H9 (cell line): ENCODE results near the gene FOXK1. TPM values are rescaled to one million over a fixed set of nuclear protein-coding genes. Genes with fewer than 3 reads are reported as not detected.
A peak's percentile ranks its signal among the peaks of the same experiment; 100 is the strongest.

Experiments used
- DNase-seq: peaks from one replicate; pipeline ENCODE4 v3.0.0-alpha.2; 2017
- H2AFZ ChIP-seq: one replicate; pipeline ENCODE4 v1.6.1; 2013; ENCODE audit warnings: mild to moderate bottlenecking, low read length, control low read depth, moderate library complexity
- H2AK5ac ChIP-seq: 2 replicates; pipeline ENCODE4 v1.6.1; 2013; ENCODE audit warnings: low read length, control low read depth, mixed read lengths; ENCODE audit not compliant: insufficient read length
- H2BK120ac ChIP-seq: one replicate; pipeline ENCODE4 v1.6.1; 2013; ENCODE audit warnings: low read depth, mild to moderate bottlenecking, low read length, control low read depth, inconsistent platforms; ENCODE audit not compliant: poor library complexity, severe bottlenecking
- H2BK12ac ChIP-seq: 2 replicates; pipeline ENCODE4 v1.6.1; 2013; ENCODE audit warnings: low read length, control low read depth, mixed read lengths, low read depth; ENCODE audit not compliant: insufficient read length
- H2BK15ac ChIP-seq: 2 replicates; pipeline ENCODE4 v1.6.1; 2013; ENCODE audit warnings: low read depth, low read length, control low read depth
- H2BK20ac ChIP-seq: one replicate; pipeline ENCODE4 v1.6.1; 2013; ENCODE audit warnings: low read depth, mild to moderate bottlenecking, low read length, control low read depth, inconsistent platforms; ENCODE audit not compliant: poor library complexity, severe bottlenecking
- H2BK5ac ChIP-seq: 2 replicates; pipeline ENCODE4 v1.6.1; 2013; ENCODE audit warnings: low read length, control low read depth, mixed read lengths; ENCODE audit not compliant: insufficient read length
- H3K14ac ChIP-seq: 2 replicates; pipeline ENCODE4 v1.6.1; 2013; ENCODE audit warnings: low read length, control low read depth; ENCODE audit not compliant: insufficient read depth
- H3K18ac ChIP-seq: 2 replicates; pipeline ENCODE4 v1.6.1; 2013; ENCODE audit warnings: low read depth, mild to moderate bottlenecking, mixed read lengths, low read length, control low read depth; ENCODE audit not compliant: insufficient read length
- H3K23ac ChIP-seq: 2 replicates; pipeline ENCODE4 v1.6.1; 2013; ENCODE audit warnings: low read length, control low read depth, mixed read lengths, low read depth; ENCODE audit not compliant: insufficient read length
- H3K23me2 ChIP-seq: 2 replicates; pipeline ENCODE4 v1.6.1; 2013; ENCODE audit warnings: low read depth, mild to moderate bottlenecking, mixed read lengths, low read length, control low read depth; ENCODE audit not compliant: insufficient read length, poor library complexity, severe bottlenecking
- H3K27ac ChIP-seq: 2 replicates; pipeline ENCODE4 v1.5.1; 2013; ENCODE audit warnings: low read length, control low read depth, mixed read lengths, low read depth; ENCODE audit not compliant: insufficient read length
- H3K27me3 ChIP-seq: 2 replicates; pipeline ENCODE4 v1.6.1; 2013; ENCODE audit warnings: low read length, control low read depth, inconsistent platforms; ENCODE audit not compliant: insufficient read depth
- H3K4ac ChIP-seq: 2 replicates; pipeline ENCODE4 v1.6.1; 2013; ENCODE audit warnings: low read depth, mild to moderate bottlenecking, control low read depth, inconsistent platforms, low read length, moderate library complexity
- H3K4me1 ChIP-seq: 2 replicates; pipeline ENCODE4 v1.6.1; 2013; ENCODE audit warnings: low read length, control low read depth, inconsistent platforms; ENCODE audit not compliant: insufficient read depth
- H3K4me2 ChIP-seq: 2 replicates; pipeline ENCODE4 v1.6.1; 2013; ENCODE audit warnings: low read length, control low read depth, mixed read lengths; ENCODE audit not compliant: insufficient read length, insufficient read depth
- H3K56ac ChIP-seq: 2 replicates; pipeline ENCODE4 v1.6.1; 2013; ENCODE audit warnings: low read depth, mild to moderate bottlenecking, mixed read lengths, low read length, control low read depth; ENCODE audit not compliant: insufficient read length
- H3K79me1 ChIP-seq: 2 replicates; pipeline ENCODE4 v1.6.1; 2013; ENCODE audit warnings: low read depth, mild to moderate bottlenecking, moderate library complexity, low read length, control low read depth, inconsistent platforms; ENCODE audit not compliant: insufficient read depth, poor library complexity, severe bottlenecking
- H3K79me2 ChIP-seq: 2 replicates; pipeline ENCODE4 v1.6.1; 2013; ENCODE audit warnings: low read length, control low read depth, inconsistent platforms; ENCODE audit not compliant: insufficient read depth
- H3K9ac ChIP-seq: 2 replicates; pipeline ENCODE4 v1.6.1; 2013; ENCODE audit warnings: low read length, control low read depth, mixed read lengths; ENCODE audit not compliant: insufficient read length; ENCODE audit errors: extremely low read depth
- H3K9me3 ChIP-seq: one replicate; pipeline ENCODE4 v1.6.1; 2013; ENCODE audit warnings: low read depth, low read length, inconsistent platforms; ENCODE audit not compliant: control insufficient read depth
- H3T11ph ChIP-seq: one replicate; pipeline ENCODE4 v1.6.1; 2013; ENCODE audit warnings: mild to moderate bottlenecking, low read length, control low read depth, inconsistent platforms
- H4K20me1 ChIP-seq: one replicate; pipeline ENCODE4 v1.6.1; 2013; ENCODE audit not compliant: control insufficient read depth, insufficient read length, insufficient read depth
- H4K5ac ChIP-seq: 2 replicates; pipeline ENCODE4 v1.6.1; 2013; ENCODE audit warnings: low read depth, mild to moderate bottlenecking, mixed read lengths, low read length, control low read depth; ENCODE audit not compliant: insufficient read length
- H4K8ac ChIP-seq: replicated peaks from 2 replicates; pipeline ENCODE4 v1.6.1; 2013; ENCODE audit warnings: low read length, control low read depth, mixed read lengths, low read depth; ENCODE audit not compliant: insufficient read length
- H4K91ac ChIP-seq: 2 replicates; pipeline ENCODE4 v1.6.1; 2013; ENCODE audit warnings: low read depth, mild to moderate bottlenecking, moderate library complexity, mixed read lengths, low read length, control low read depth; ENCODE audit not compliant: insufficient read length
- H3K27ac Mint-ChIP-seq, 3 experiments: 2 replicates in 2 of 3; 3 replicates in 1 of 3; pipeline ENCODE4 v1.8.0; 2020 to 2021; ENCODE audit warnings: mixed read lengths in 3 of 3, mild to moderate bottlenecking in 1 of 3, moderate library complexity in 1 of 3
- H3K27me3 Mint-ChIP-seq: 2 replicates; pipeline ENCODE4 v1.8.0; 2021; ENCODE audit warnings: low read depth, mild to moderate bottlenecking, moderate library complexity, mixed read lengths
- H3K36me3 Mint-ChIP-seq, 3 experiments: 2 replicates in 2 of 3; 3 replicates in 1 of 3; pipeline ENCODE4 v1.8.0; 2020 to 2021; ENCODE audit warnings: low read depth in 3 of 3, mixed read lengths in 3 of 3; ENCODE audit not compliant: insufficient read depth in 1 of 3
- H3K4me1 Mint-ChIP-seq, 2 experiments: 2 replicates each; pipeline ENCODE4 v1.8.0; 2020; ENCODE audit warnings: mixed read lengths in 2 of 2
- H3K4me3 Mint-ChIP-seq, 2 experiments: 2 replicates in 1 of 2; 3 replicates in 1 of 2; pipeline ENCODE4 v1.8.0; 2020 to 2021; ENCODE audit warnings: mild to moderate bottlenecking in 2 of 2, mixed read lengths in 2 of 2, moderate library complexity in 1 of 2
- H3K9me3 Mint-ChIP-seq, 2 experiments: 2 replicates in 1 of 2; 3 replicates in 1 of 2; pipeline ENCODE4 v1.8.0; 2020; ENCODE audit warnings: mild to moderate bottlenecking in 2 of 2, mixed read lengths in 2 of 2, moderate library complexity in 1 of 2
- WGBS: extraction: QIAGEN DNeasy Blood & Tissue Kit; methylation state at CpG from one replicate; pipeline ENCODE4 v1.1.7; 2013; ENCODE audit warnings: missing lambda C conversion rate, low lambda C conversion rate, mixed read lengths; ENCODE audit not compliant: insufficient read length; ENCODE audit errors: extremely low coverage; 5-methylcytosine and 5-hydroxymethylcytosine counted together
- total RNA-seq: library from RNA; stranded (reverse); gene quantifications from 2 replicates; pipeline ENCODE4 v1.2.1, GENCODE V29; 2021
- TF ChIP-seq, protein P1 (sequence below): fragments of 200-600 bp; sonication (generic); conservative IDR thresholded peaks from 3 replicates; pipeline ENCODE4 v1.8.0; 2021; ENCODE audit warnings: antibody characterized with exemption, mild to moderate bottlenecking

FOXK1 gene
- total RNA-seq, 1 experiment from 2014 or later: 14.4 TPM

- H4K5ac ChIP-seq: no peak overlapping the region
- no peak overlapping the region for H2AFZ ChIP-seq
- H3K79me2 ChIP-seq: peaks cover 5% of the 10 kb centered on the region; the same call in 1 of the 2 replicates
- H3T11ph ChIP-seq: no peak overlapping the region
- H3K79me1 ChIP-seq: peaks cover 9% of the 10 kb centered on the region
- H3K56ac ChIP-seq: no peak overlapping the region
- Mint-ChIP-seq H3K36me3 (peaks cover 0 to 3% (median 0%) of the 10 kb centered on the region in 3 experiments; a peak in 1 of 7 replicates), H3K27ac (peak overlapping the region in 1 of 3 experiments; percentile 80; a peak in 1 of 7 replicates), H3K4me3 (no peak overlapping the region), H3K9me3 (no peaks in the 10 kb centered on the region), H3K4me1 (no peaks in the 10 kb centered on the region), H3K27me3 (peaks cover 4% of the 10 kb centered on the region; the same call in 1 of the 2 replicates)
- no peak overlapping the region for H4K8ac ChIP-seq
- DNase-seq: no peak
- H3K4me2 ChIP-seq: no peak overlapping the region
- no peak overlapping the region for H2BK5ac ChIP-seq
- no peak overlapping the region for H3K23ac ChIP-seq
- no peak overlapping the region for H3K9ac ChIP-seq
- no peak overlapping the region for H3K18ac ChIP-seq
- no peak overlapping the region for H2AK5ac ChIP-seq
- TF ChIP-seq, protein P1, sequence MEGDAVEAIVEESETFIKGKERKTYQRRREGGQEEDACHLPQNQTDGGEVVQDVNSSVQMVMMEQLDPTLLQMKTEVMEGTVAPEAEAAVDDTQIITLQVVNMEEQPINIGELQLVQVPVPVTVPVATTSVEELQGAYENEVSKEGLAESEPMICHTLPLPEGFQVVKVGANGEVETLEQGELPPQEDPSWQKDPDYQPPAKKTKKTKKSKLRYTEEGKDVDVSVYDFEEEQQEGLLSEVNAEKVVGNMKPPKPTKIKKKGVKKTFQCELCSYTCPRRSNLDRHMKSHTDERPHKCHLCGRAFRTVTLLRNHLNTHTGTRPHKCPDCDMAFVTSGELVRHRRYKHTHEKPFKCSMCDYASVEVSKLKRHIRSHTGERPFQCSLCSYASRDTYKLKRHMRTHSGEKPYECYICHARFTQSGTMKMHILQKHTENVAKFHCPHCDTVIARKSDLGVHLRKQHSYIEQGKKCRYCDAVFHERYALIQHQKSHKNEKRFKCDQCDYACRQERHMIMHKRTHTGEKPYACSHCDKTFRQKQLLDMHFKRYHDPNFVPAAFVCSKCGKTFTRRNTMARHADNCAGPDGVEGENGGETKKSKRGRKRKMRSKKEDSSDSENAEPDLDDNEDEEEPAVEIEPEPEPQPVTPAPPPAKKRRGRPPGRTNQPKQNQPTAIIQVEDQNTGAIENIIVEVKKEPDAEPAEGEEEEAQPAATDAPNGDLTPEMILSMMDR: no peak
- H3K4me1 ChIP-seq: no peaks in the 10 kb centered on the region; the same call in 1 of the 2 replicates
- H3K27me3 ChIP-seq: no peaks in the 10 kb centered on the region; the same call in 1 of the 2 replicates
- H3K27ac ChIP-seq: no peak overlapping the region
- H3K4ac ChIP-seq: no peak overlapping the region
- WGBS: no CpG with 5 or more reads among the region's 12 CpGs
- no peaks in the 10 kb centered on the region for H3K23me2 ChIP-seq
- H2BK12ac ChIP-seq: no peak overlapping the region
- no peaks in the 10 kb centered on the region for H4K20me1 ChIP-seq
- no peaks in the 10 kb centered on the region for H3K9me3 ChIP-seq
- H4K91ac ChIP-seq: no peak overlapping the region
- H2BK120ac ChIP-seq: no peak overlapping the region
- no peak overlapping the region for H2BK15ac ChIP-seq
- no peak overlapping the region for H2BK20ac ChIP-seq
- H3K14ac ChIP-seq: no peak overlapping the region
Observed at GRCh38 chr7:4689668-4690067, 7.6 kb downstream of the FOXK1 start.
